Frontal cortex (tissue), 4 donors: Measurements from ENCODE around the gene GNG7. TPM values are rescaled to one million over a fixed set of nuclear protein-coding genes. Genes with fewer than 3 reads are reported as not detected.
"Not testable (repeated sequence)": the region's sequence is repeated elsewhere in the genome, so short reads cannot be mapped to it uniquely, and the experiment has no call there.

Experiments
- DNase-seq, 2 donors: peaks; one replicate each; pipeline ENCODE4 v3.0.0; 2012; ENCODE audit warnings: low spot score in 2 of 2
- FAIRE-seq: peaks from 2 replicates; lab custom pipeline; 2012; peaks lifted over from hg19 to GRCh38; lab: Jason Lieb, UNC
- total RNA-seq: library from RNA; depleted of rRNA; stranded (reverse); fragments of >200 nt; gene quantifications from one replicate; pipeline ENCODE4 v1.2.3, GENCODE V29; 2014
- donor health status: control.
- donor health status: control.
- donor health status: control.

Gene GNG7
- total RNA-seq, 1 donor from 2014 or later, result 7.7 TPM

DNA sequence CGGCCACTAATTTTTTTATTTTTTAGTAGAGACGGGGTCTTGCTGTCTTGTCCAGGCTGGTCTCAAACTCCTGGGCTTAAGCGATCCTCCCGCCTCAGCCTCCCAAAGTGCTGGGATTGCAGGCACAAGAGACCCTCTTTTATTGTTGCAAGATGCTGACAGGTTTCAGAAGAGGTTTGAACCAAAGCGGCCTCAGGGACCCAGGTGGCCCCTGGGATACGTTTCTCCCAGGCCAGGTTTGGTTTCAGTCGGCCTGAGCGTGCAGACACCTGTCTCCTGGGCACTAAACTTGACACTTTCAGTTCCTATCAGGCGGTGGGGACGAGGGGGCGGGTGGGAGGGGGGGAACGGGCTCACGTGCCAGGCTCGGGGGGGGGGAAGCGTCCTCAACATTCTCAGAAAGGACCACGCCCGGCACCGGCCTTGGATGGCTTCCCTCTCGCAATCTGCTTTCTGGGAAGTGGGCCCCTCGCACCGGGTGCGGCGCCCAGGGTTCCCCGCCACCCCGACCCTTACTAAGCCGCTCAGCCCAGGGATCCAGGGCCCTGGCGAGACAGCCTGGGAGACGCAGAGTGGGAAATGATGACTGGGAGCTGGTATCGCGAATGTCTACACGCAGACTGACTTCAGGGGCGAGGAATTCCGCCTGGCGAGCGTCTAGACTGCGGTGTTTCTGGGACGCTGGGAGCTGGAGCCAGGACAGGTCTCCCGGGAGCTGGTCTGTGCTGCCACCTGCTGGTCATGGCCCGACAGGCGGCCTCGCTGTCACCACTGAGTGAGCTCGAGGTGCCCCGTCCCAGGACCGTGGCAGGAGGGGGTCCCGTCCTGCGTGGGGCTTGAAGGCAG is 91.6 kb downstream of the GNG7 start:
- DNase-seq (peak; percentile 67 to 83), FAIRE-seq (no peak)

DNA sequence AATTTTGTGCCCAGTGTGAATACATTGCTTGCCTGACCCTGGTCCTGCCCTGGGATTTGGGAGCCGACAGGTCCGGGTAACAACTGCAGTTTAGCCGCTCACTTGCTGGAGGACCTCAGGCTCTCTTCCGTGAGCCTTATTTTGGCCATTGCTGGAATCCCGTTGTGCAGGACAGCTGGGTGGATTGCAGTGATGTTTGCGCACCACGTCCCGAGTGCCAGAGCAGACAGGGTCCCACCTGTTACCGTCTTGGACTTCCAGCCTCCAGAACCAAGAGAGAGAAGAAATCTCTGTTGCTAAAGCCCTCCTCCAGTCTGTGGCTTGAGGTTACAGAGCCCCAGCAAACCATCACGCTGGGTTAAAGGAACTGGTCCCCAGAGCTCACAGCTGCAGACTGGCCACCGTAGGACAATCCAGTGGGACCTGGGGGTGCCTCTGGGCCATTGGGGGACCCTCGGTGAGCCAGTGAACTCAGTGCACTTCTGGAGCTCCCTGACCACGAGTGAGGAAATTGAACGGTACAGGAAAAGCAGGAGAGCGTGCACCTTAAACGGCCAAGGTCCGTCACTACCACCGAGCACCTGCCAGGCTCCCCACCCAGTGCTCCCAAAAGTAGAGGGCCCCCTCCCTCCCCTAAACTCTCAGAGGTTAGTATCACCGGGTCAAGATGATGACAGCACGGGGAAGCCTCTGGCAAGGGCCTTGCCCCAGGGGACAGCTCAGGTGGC is 92.9 kb downstream of the GNG7 start:
- DNase-seq (no peak), FAIRE-seq (no peak)

DNA sequence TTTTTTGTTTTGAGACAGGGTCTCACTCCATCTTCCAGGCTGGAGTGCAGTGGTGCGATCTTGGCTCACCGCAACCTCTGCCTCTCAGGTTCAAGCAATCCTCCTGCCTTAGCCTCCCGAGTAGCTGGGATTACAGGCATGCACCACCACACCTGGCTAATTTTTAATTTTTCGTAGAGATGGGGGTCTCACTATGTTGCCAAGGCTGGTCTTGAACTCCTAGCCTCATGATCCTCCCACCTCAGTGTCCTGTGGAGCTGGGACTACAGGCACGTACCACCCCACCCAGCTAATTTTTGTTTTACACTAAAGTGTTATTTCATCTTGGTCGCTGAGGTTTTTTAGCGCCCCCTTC is 93.5 kb downstream of the GNG7 start:
- not testable (repeated sequence) for DNase-seq, FAIRE-seq

DNA sequence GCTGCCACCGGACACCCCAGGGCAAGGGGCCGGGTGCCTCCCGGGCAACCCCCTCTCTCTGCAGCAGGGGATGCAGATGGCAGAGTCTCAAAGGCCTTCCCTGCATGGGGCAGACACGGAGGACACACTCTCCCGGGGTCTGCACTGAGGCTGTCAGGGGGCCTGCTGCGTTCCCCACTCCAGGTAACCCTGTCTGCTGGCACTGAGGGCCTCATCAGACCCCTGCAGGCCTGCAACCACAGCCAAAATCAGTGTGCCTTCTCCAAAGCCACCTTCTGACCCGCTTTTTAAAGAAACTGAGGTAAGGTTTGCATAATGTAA is 93.9 kb downstream of the GNG7 start:
- DNase-seq (no peak), FAIRE-seq (no peak)

DNA sequence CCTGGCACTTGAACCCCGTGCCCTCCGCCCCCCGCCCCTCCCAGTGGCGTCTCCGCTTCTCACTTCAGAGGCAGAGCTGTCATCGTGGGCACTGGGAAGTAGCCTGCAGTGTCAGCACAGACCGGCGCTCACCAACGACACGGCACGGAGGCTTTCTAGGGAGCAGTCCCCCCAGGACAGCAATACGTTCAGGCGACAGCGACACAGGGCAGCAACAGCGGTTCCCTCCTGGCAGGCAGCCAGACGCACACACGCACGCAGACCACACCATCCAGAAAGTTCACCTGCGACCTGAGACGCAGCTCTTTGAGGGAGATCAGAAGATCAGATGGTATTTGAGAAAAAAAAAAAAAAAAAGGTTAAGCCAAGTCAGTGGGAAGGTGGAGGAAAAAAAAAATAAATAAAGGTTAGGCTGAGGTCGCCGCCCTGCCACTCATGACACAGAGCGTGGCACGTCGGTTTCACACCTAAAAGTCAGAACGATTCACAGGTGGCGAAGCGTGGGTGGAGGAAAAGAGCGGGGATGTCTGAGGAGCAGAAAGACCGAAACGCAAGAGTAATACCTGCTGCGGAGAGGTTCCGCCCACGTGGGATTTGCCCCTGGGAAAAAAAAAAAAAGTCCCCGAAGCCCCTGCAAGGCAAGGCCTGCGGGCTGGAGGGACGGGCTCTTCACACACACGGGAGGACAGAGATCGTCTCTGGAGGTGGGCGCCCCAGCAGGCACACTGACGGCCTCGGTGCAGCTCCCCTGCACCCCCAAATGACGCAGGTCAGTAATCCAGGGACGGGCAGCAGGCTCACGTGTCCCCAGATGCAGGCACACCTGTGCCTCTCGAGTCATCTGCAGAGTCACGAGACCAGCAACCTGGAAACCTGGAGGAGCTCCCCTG is 94.5 kb downstream of the GNG7 start:
- FAIRE-seq, result no peak
- no peak for DNase-seq

DNA sequence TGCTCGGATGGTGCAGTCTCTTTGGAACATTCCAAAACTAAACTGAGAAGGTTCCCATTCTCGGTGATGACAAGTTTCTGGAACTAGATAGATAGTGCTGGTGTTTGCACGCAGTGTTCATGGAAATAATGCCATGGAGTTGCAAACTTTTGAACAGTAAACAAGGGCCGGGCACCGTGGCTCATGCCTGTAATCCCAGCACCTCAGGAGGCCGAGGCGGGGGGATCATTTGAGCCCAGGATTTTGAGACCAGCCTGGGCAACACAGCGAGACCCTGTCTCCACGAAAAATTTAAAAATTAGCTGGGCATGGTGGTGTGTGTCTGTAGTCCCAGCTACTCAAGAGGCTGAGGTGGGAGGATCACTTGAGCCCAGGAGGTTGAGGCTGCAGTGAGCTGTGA is 95.7 kb downstream of the GNG7 start:
- FAIRE-seq, DNase-seq: not testable (repeated sequence)

DNA sequence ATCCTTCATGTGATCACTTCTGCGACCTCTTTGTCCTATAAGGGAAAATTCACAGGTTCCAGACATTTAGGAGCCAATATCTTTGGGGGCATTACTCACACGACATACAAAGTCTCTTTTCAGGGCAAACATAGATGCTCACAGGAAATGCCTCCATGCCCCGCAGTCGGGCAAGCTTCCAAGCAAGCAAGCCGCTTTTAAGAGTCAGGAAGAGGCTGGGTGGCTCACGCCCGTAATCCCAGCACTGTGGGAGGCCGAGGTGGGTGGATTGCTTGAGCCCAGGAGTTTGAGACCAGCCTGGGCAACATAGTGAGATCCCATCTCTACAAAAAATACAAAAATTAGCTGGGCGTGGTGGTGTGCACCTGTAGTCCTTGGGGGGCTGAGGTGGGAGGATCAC is 96.6 kb downstream of the GNG7 start:
- not testable (repeated sequence) for FAIRE-seq, DNase-seq

DNA sequence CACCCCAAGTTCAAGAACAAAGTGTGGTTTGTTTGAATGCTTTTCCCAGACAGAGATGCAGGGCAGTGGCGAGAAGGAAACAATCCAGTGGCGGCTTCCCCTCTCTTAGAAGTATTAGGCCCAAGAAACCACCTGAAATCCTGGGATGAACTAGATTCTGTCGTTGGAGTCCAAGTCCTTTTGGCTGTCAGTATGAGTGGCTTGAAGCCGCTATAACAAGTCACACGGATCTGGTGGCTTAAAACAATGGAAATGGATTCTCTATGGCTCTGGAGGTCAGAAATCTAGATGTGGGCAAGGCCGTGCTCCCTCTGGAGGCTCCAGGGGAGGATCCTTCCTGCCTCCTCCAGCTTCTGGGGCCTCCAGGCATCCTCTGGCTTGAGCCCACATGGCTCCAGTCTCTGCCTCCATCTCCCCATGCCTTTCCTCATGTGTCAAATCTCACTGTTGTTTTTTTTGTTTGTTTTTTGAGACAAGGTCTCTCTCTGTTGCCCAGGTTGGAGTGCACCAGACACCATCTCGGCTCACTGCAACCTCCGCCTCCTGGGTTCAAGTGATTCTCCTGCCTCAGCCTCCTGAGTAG is 97.7 kb downstream of the GNG7 start:
- FAIRE-seq (no peak), DNase-seq (no peak)

DNA sequence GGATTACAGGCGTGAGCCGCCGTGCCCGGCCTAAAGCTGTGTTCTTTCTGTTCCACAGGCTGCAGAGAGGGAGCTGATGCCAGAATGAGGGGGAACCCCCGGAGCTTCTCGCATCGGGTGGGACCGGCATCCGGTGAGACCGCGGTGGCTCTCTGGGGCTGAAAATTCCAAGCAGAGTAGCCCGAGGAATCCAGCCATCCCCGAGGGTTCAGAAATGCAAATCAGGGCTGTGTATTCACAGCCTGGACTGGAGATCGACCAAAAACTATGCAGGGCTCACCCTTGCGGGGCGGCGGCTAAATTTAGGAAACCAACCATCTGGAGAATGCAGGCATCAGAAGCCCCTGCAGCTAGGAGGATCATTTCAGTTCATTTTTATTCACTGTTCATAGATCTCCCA is 99.2 kb downstream of the GNG7 start:
- FAIRE-seq (no peak), DNase-seq (no peak)

DNA sequence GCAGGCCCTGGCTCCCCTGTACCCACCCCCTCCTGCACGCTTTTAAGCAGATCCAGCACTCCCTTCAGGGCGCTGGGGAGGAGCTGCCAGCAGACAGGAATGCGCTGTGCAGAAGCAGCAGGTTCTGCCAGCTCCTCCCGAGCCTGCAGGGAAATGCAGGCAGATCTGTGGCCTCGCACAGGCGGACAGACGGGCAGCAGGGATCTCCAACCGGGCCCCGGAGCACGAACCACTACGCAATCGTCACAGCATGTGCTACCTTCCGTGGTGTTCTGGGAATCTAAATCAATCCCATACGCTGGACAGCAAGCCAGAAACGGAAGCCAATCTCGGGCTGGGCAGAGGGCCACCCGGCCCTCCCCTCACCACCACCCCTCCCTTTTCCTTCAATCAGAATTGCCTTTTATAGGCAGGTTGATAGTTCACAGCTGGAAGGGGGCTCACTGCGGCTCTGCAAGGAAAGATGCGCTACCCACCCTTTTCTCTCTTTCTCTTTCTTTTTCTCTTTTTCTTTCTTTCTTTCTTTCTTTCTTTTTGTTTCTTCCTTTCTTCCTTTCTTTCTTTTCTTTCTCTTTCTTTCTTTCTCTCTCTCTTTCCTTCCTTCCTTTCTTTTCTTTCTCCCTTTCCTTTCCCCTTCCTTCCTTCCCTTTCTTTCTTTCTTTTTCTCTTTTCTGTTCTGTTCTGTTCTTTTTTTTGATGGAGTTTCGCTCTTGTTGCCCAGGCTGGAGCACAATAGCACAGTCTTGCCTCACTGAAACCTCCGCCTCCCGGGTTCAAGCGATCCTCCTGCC is 99.9 kb downstream of the GNG7 start:
- FAIRE-seq (no peak), DNase-seq (peak; percentile 31 to 56)

DNA sequence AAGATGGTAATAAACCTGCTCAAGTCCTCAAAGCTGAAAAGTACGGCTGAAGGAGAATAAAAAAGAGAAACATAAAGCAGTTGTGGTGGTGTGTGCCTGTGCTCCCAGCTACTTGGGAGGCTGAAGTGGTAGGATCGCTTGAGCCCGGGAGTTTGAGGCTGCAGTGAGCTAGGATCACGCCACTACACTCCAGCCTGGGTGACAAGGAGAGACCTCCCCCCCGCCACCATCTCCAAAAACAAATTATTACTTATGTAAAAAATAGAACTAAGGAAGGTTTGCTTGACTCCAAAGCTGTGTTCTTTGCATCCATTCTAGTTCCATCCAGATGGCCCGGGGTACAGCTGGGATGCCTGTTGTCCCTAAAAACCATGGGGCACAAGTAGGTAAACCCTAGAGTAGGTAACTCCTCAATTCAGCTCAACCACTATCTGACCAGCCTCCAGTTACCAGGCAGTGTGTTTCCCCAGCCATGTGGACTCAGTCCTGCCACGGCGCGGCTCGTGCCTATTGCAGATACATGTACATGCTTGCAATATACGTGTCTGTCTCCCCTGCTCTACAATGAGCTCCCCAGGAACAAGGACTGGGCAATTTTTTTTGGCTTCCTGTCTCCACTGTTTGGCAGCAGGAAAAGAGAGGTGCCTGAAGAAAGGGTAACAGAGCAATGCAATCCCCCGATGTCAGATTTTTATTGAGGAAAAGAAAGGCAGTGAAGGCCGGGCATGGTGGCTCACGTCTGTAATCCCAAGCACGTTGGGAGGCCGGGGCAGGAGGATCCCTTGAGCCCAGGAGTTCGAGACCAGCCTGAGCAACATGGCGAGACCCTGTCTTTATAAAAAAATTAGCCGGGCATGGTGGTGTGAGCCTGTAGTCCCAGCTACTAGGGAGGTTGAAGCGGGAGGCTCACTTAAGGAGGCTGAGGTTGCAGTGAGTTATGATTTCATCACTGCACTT is 101.3 kb downstream of the GNG7 start:
- no peak for DNase-seq
- no peak for FAIRE-seq

DNA sequence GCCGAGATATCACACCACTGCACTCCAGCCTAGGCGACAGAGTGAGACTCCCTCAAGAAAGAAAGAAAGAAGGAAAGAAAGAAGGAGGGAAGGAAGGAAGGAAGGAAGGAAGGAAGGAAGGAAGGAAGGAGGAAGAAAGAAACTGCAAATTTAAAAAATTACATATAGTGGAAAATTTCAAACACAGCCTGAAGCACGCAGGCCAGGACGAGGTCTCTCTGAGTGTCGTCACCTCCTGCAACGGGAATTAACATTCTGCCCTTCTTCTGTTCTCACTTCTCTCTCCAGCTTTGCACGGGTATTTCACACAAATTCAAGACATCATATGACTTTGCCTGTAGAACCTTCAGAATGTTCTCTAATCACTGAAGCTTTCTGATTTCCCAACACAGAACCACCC is 108.2 kb downstream of the GNG7 start:
- no peak for DNase-seq
- no peak for FAIRE-seq

DNA sequence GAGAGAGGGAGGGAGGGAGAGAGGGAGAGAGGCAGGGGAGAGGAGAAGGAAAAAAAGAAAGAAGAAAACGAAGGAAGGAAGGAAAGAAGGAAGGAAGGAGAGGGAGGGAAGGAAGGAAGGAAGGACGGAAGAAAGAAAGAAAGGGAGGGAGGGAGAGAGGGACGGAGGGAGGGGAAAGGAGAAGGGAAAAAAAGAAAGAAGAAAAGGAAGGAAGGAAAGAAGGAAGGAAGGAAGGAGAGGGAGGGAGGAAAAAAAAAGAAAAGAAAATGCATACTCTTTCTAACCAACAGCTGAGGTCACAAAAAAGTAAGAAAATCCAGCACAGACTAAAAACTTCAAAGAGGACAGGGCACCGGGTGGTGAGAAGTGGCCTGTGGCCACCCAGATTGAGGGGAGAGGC is 109.7 kb downstream of the GNG7 start:
- DNase-seq (no peak), FAIRE-seq (no peak)

DNA sequence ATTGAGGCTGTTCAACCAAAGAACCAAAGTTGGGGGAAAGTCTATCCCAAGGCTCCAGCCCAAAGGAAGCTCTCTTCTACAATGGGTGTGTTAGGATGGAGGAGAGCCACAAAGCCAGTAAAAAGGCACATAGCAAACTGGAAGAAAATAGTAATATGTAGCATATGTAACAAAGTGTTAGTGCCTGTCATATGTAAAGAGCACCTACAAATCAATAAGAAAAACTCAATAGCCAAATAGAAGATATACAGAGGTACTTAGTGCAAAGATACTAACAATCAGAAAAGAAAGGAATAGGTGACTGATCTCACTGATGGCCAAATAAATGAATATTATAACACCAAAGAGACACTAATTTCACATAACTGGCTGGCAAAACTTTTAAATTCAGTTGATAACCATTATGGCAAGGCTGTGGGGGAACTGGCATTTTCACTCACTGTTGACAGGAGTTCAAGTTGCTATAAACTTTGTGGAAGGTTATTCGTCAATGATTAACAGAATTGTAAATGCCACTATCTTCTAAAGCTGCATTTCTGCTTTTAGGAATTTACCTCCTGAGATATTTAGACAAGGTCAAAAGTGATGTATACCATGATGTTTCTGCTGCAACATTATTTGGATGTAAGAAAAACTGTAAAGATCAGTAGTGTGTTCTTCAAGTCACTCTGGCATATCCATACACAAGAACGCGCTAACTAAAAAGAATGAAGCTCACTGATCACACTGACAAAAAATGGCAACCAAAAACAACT is 110.8 kb downstream of the GNG7 start:
- FAIRE-seq (no peak), DNase-seq (no peak)

DNA sequence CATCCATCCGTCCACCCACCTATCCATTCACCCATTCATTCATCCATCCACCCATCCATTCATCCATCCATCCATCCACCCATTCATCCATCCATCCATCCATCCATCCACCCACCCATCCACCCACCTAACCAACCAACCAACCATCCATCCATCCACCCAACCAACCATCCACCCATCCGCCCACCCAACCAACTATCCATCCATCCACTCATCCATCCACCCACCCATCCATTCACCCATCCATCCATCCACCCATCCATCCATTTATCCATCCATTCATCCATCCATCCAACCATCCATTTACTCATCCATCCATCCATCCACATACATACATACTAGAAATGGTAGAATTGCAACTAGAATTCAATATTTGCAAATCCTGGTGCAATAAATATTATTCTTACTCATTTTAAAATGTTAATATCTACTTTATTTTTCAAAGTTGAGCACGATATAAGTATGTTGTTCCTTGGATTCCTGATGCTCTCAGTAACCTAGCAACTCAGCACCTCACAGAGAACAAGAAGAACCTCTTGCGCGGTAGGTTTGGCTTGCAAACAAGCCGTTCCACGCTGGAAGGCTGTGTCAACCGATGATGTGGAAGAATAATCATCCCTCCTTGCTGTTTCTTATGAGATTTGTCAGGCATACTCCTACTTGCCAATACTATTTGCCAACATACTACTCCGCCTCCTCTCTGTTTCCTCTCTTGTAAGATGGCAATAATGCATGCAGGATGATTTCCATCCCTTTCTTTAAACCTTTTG is 111.7 kb downstream of the GNG7 start:
- DNase-seq, result no peak
- FAIRE-seq, result no peak

DNA sequence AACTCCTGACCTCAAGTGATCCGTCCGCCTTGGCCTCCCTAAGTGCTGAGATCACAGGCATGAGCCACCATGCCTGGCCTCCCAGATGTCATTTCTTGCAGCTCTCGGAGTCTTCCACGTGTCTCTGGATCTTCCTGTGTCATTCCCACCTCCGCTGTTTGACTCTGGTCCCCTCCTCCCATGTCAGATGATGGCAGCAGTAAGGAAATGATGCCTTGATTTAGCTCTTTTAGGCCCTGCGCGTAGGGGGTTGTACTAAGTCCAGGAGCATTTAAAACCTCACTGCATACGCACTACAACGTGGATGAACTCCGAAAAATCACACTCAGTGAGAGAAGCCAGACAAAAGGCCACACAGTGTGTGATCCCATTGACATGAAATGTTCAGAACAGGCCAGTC is 113.1 kb downstream of the GNG7 start:
- DNase-seq, result no peak
- FAIRE-seq, result no peak
